ENCODE results near the gene CPN2.

GRCh38 chr3:194375473-194376240, 24.5 kb upstream of the CPN2 start:
- TF ChIP-seq ARNT (IDR thresholded peaks at IDR 0.05) (no peak), ZNF384 (IDR thresholded peaks at IDR 0.05) (no peak), BHLHE40 (IDR thresholded peaks at IDR 0.05; ENCODE audit: borderline replicate concordance) (no peak), FOXM1 (IDR thresholded peaks at IDR 0.05; ENCODE audit: borderline replicate concordance) (no peak), SP1 (IDR thresholded peaks at IDR 0.05) (no peak), FOXK2 (IDR thresholded peaks at IDR 0.05) (no peak), NFRKB (IDR thresholded peaks at IDR 0.05) (no peak)

All from HEK293T (cell line).